ENCODE results near the gene BCAR1. TPM values are rescaled to one million over a fixed set of nuclear protein-coding genes. Genes with fewer than 3 reads are reported as not detected.

Gene BCAR1
- total and polyA plus RNA-seq, 2 of the 13 experiments (the other 11 are each of a cell fraction or from before 2014, with no cell fraction given), result 48.1 to 51.7 TPM

DNA sequence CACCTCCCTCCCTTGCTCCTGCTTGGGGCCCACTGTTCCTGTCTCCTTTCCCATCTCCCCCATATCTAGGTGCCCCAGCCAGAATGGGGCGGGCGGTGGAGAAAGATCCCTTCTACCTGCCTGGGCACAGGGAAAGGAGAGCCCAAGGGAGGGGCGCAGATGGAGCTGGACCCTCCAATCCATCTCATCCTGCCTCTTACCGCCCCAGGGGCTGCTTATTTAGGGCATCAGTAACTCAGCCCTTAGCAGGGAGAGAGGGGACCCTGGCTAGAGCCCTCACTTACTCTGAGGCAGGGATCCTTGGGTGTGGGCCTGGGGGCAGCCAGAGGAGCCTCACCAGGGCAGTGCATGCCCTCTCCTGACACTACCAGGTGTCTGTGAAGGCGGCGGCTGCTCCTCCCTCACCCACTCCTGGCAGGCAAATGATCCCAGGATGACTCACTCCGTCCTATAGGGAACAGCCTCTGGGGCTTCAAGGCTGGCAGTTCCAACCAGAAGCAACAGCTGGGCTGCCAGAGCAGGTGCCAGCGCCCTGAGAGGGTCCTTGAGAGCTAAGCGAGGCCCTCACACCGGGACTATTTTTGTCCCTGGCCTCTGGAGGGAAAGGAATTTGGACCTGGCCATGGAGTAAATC is 16.3 kb upstream of the BCAR1 start (continued):
- TF ChIP-seq WIZ (CRISPR knock-in tag; IDR thresholded peaks at IDR 0.05) (no peak), ZNF446 (CRISPR knock-in tag; IDR thresholded peaks at IDR 0.05) (no peak), ZNF20 (CRISPR knock-in tag; IDR thresholded peaks at IDR 0.05) (no peak), ZNF501 (CRISPR knock-in tag; IDR thresholded peaks at IDR 0.05) (no peak), RFX1 (IDR thresholded peaks at IDR 0.05) (no peak), U2AF2 (IDR thresholded peaks at IDR 0.05; ENCODE audit: low read depth, low read length) (no peak), HOXA7 (CRISPR knock-in tag; IDR thresholded peaks at IDR 0.05) (no peak), RARA (CRISPR knock-in tag; IDR thresholded peaks at IDR 0.05) (no peak), GATAD2A (CRISPR knock-in tag; IDR thresholded peaks at IDR 0.05) (peak; percentile 46; the same call in 1 of the 2 replicates), BCL3 (CRISPR knock-in tag; IDR thresholded peaks at IDR 0.05) (no peak), ZNF782 (CRISPR knock-in tag; IDR thresholded peaks at IDR 0.05; ENCODE audit: borderline replicate concordance) (no peak), CSRNP2 (CRISPR knock-in tag; conservative IDR thresholded peaks at IDR 0.05; ENCODE audit: low read depth) (no peak), PHF21A (CRISPR knock-in tag; IDR thresholded peaks at IDR 0.05) (peak; percentile 49; the same call in 1 of the 2 replicates), ZNF652 (CRISPR knock-in tag; IDR thresholded peaks at IDR 0.05; ENCODE audit: borderline replicate concordance, low read depth) (no peak), MXD3 (CRISPR knock-in tag; IDR thresholded peaks at IDR 0.05) (no peak), MATR3 (CRISPR knock-in tag; IDR thresholded peaks at IDR 0.05) (no peak), BRD4 (CRISPR knock-in tag; IDR thresholded peaks at IDR 0.05) (no peak), POLR2AphosphoS2 (IDR thresholded peaks at IDR 0.05; ENCODE audit: low read depth, low read length) (no peak), JUND (CRISPR knock-in tag; IDR thresholded peaks at IDR 0.05) (peak; percentile 82; the same call in 1 of the 2 replicates), U2AF1 (optimal IDR thresholded peaks at IDR 0.05; ENCODE audit: low read depth, low read length) (no peak)
- TF ChIP-seq, protein P1, sequence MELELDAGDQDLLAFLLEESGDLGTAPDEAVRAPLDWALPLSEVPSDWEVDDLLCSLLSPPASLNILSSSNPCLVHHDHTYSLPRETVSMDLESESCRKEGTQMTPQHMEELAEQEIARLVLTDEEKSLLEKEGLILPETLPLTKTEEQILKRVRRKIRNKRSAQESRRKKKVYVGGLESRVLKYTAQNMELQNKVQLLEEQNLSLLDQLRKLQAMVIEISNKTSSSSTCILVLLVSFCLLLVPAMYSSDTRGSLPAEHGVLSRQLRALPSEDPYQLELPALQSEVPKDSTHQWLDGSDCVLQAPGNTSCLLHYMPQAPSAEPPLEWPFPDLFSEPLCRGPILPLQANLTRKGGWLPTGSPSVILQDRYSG (CRISPR knock-in tag; IDR thresholded peaks at IDR 0.05), result no peak
- TF ChIP-seq, protein P2, sequence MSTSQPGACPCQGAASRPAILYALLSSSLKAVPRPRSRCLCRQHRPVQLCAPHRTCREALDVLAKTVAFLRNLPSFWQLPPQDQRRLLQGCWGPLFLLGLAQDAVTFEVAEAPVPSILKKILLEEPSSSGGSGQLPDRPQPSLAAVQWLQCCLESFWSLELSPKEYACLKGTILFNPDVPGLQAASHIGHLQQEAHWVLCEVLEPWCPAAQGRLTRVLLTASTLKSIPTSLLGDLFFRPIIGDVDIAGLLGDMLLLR (CRISPR knock-in tag; IDR thresholded peaks at IDR 0.05), result no peak
- TF ChIP-seq, protein P3, sequence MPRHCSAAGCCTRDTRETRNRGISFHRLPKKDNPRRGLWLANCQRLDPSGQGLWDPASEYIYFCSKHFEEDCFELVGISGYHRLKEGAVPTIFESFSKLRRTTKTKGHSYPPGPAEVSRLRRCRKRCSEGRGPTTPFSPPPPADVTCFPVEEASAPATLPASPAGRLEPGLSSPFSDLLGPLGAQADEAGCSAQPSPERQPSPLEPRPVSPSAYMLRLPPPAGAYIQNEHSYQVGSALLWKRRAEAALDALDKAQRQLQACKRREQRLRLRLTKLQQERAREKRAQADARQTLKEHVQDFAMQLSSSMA (CRISPR knock-in tag; IDR thresholded peaks at IDR 0.05), result no peak
- TF ChIP-seq, protein P4, sequence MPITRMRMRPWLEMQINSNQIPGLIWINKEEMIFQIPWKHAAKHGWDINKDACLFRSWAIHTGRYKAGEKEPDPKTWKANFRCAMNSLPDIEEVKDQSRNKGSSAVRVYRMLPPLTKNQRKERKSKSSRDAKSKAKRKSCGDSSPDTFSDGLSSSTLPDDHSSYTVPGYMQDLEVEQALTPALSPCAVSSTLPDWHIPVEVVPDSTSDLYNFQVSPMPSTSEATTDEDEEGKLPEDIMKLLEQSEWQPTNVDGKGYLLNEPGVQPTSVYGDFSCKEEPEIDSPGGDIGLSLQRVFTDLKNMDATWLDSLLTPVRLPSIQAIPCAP (CRISPR knock-in tag; IDR thresholded peaks at IDR 0.05; ENCODE audit: low read depth), result no peak

Data from HepG2 (cell line).